LHCN-M2 (cell line): ENCODE results near the gene SGMS1. TPM values are rescaled to one million over a fixed set of nuclear protein-coding genes. Genes with fewer than 3 reads are reported as not detected.

Experiments
- DNase-seq: peaks from one replicate; pipeline ENCODE4 v3.0.0-alpha.2; 2012; ENCODE audit warnings: low read depth
- total RNA-seq: library from RNA; depleted of rRNA; stranded (reverse); fragments of >200 nt; gene quantifications from 2 replicates; pipeline ENCODE4 v1.2.3, GENCODE V29; 2014

SGMS1 gene
- total RNA-seq, 1 experiment from 2014 or later, result 32.6 TPM

GRCh38 chr10:50538555-50539398, 85.0 kb downstream of the SGMS1 start:
- DNase-seq, result no peak

DNA sequence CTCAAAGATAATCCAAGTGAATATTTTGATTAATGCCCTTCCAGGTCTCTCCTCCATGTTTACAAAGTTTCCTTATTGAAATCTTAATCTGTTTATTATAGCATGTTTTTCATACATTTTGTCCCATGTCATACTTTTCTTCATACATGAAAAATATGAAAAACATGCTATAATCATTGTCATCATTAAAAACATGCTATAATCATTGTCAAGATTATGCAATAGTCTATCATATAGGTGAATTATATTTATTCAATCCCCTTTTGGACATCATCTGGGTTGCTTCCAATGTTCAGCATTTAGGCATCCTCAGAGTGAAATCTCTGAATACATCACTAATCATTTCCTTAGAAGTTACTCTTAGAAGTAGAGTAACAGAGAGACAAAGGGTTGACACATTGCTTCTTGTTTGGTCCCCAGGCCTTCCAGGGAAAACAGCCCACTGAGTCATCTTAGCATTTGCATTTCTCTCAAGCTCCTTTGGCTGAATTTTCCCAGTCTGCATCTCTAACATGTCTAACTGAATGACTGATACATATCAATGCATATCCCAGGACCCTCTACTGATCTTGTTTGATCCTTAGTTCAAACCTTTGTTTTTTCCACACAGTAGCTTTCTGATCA, 87.0 kb downstream of the SGMS1 start:
- no peak for DNase-seq

DNA sequence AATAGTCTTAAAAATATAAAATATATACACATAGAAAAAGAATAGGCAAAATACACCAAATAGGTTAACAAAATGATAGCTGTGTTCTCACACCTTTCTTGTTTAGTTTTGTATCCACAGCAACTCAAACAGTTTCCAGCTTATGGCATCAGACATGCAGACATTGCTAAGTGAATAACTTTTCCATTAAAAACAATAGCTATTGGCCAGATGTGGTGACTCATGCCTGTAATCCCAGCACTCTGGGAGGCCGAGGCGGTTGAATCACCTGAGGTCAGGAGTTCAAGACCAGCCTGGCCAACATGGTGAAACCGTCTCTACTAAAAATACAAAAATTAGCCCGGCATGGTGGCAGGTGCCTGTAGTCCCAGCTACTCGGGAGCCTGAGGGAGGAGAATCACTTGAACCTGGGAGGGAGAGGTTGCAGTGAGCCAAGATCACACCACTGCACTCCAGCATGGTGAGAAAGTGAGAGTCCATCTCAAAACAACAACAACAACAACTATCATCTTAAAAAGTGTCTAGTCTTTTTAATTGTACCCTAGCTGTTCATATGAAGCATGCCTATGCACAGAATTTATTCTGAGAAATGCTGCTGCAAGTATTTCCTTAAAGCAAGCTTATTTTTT, 88.9 kb downstream of the SGMS1 start:
- DNase-seq, result peak; percentile 77

GRCh38 chr10:50533296-50533695, 90.5 kb downstream of the SGMS1 start:
- no peak for DNase-seq

DNA sequence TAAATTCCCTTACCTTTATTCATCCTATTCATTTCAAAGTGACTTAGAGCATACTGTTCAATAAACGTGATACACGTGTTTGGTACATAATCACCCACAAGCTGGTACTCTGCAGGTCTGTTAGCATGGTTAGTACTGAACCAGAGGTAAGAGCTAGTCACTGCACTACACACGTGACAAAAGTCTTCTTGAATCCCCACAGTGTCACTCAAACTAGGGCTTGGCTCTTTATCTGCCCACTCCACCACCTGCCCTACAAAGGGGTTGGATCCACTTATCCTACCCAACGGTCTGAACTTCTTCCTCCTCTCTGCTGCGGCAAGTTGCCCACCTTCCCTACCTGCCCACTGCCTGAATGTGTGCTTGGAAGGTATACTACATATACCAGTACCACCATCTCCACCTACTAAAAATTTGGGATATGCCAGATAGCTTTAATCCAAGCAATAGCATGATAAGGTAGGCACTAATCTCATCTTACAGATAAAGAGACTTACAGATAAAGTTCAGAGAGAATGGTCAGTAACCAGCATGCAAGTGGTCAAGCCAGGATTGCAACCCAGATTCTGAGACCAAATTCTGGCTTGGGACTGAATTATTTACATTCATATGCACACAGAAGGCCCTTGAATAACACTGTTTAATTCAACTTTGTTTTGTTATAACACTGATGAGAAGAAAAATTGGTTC, 92.2 kb downstream of the SGMS1 start:
- DNase-seq, result no peak

GRCh38 chr10:50529660-50530059, 94.1 kb downstream of the SGMS1 start:
- no peak for DNase-seq

DNA sequence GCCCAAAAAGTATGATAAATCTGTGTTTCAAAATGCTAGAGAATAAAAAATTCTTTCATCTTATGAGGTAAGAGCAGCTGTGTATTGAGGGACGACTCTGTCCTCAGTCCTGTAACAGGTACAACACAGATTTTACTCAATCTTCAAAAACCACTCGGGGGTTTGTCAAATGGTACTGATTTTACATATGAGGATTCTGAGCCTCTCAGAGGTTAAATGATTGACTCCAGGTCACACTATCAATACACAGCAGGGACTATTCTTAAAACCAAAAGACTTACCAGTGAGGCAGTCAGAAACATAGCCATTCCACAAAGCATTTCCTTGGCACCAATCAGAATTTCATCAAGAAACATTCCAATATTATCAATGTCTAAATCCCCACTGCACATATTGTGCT, 95.5 kb downstream of the SGMS1 start:
- DNase-seq, result no peak

GRCh38 chr10:50527442-50528043, 96.2 kb downstream of the SGMS1 start:
- no peak for DNase-seq

DNA sequence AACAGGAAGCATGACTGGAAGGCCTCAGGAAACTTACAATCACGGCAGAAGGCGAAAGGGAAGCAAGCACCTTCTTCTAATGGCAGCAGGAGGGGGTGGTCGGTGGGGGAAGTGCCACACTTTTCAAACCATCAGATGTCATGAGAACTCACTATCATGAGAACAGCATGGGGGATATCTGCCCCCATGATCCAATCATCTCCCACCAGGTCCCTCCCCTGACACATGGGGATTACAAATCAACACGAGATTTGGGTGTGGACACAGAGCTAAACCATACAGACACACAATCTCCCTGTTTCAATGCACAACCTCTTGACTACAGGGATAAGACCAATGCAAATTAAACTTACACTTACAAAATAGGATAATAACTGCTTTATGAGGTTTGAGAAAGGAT, 97.6 kb downstream of the SGMS1 start:
- no peak for DNase-seq

DNA sequence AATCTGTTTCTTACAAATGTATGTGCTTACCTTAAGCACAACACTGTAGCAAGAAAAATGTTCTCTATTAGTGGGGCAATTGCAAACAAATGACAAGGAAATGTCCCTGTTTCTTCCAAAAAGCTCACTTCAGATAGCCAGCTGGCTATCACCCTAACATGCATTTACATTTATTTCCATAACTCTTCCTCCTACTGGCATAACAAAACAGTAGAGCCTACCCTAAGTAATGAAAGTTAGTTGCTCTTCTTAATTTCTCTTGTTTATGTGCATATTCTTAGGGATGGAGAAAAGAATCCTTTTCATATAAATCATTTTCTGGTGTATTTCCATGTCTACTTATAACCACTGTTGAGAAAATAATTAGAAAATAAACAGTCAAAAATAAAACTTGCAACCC, 100.4 kb downstream of the SGMS1 start:
- no peak for DNase-seq

DNA sequence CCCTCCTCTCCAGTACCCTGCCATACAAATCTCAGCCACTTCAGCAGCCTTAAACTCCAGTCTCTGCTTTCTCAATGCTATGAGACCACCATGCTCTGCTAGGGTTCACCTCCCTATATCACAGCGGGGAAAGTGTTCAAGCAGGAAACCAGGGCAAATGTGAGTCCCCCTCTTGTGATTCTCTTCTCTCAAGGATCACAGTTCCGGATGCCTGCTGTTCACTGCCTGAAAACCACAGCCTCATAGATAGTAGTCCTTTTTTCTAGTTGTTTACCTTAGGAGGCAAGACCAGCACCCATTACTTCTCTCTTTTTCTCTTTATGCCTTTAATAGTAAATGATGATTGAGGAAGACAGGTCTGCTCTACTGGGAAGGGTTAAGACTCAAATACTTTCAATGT, 100.8 kb downstream of the SGMS1 start:
- DNase-seq, result no peak

GRCh38 chr10:50520115-50520514, 103.6 kb downstream of the SGMS1 start:
- DNase-seq, result no peak

- DNase-seq, result no peak
These were observed 106.1 kb downstream of the SGMS1 start for GRCh38 chr10:50517626-50518025.

DNA sequence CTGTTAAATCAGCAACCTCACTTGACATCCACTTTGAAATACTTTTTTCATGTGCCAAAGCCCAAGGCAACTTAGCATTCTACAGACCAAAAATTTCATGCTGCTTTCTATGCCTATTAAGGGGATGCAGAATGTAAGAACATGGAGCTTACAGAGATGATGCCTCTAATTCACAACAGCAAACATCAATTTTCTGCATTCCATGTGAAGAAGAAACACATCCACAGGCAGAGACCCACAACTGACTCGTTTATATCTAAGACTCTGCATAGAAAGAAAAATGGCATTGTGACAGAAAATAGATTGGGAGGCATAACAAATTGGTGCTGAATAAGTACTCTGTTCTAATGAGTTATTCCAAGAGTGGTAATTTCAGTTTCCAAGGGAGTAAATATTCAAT, 107.6 kb downstream of the SGMS1 start:
- DNase-seq, result no peak

DNA sequence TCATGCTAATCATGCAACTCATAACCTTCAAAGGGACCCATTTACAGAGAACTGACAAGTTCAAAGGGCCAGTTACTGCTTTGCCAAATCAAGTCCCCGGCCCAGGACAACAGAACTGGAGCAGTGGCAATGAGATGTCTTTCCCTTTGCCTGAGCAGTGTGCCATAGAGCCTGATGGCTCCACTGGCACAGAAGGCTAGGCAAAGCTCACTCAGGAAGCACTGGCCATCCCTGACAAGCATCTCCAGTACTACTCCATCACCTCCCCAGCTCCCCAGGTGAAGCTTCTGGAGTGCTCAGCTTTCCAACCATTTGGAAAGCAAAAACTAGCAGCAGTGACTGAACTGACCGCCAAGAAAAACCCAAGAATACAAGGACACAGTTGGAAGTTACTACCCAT, 108.3 kb downstream of the SGMS1 start:
- DNase-seq, result no peak

DNA sequence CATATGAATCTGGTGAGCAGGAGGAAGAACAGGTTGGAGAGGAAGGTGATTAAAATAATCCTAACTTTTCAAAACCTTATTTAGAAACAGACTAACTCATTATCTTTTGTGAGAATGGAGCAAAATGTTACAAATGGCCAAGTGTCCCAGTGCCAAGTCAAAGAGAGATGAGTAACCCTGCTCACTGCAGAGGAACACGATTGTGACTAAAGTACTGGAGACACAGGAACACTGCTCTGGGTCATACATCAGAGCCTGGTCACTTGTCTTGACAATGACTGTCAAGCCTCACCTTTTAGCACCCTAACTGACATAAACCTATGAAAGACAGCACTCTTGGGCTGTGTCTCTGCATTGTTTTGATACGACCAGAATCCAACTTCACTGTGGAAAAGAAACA, 108.8 kb downstream of the SGMS1 start:
- no peak for DNase-seq

DNA sequence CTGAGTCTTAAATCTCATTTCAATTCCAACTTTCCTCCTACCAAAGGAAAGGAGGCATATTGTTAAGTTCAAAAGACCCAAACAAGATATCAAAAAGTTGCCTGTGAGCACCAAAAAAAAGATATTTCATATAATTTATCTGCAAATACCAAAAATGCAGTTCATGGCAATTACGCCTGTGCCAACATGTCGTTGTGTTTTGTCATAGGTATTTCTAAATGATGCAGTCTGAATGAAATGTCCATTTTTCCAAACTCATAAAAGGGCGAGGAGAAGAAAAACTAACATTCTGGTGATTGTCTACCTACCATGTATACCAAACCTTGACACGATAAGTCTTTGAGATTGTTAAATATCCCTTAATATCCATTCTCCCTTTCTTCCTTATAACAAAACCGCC, 109.8 kb downstream of the SGMS1 start:
- DNase-seq, result no peak

- no peak for DNase-seq
These were observed 110.9 kb downstream of the SGMS1 start for GRCh38 chr10:50512743-50513416.

DNA sequence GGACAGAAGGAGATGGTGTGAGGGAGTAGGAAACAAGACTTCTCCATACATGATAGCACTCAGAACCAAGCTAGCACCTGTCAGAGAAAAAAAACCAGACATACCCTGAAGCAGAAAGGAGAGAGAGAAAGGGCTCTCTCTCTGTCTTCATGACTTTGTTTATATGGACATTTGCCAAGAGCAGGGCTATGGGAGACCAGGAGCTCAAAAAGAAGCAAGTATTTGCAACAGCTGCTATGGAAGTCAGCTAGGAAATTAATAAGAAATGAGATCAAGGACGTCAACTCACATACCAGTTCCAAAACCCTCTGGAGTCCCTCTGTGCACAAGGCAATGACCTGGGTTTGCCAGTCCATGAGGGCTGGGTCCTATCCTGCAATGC, 111.6 kb downstream of the SGMS1 start:
- peak; percentile 38 for DNase-seq

GRCh38 chr10:50511492-50512213, 112.1 kb downstream of the SGMS1 start:
- DNase-seq, result no peak
